GM12864 (cell line): ENCODE data around the gene PHRF1.

Source experiments
- DNase-seq: peaks from one replicate; pipeline ENCODE4 v3.0.0-alpha.2; 2011; ENCODE audit warnings: low read depth
- H3K4me3 ChIP-seq: 2 replicates; pipeline ENCODE4 v1.5.1; 2011; ENCODE audit warnings: mild to moderate bottlenecking, low read depth, low read length, control low read depth
- CTCF ChIP-seq: IDR thresholded peaks from 2 replicates; pipeline ENCODE4 v1.5.1; 2011; ENCODE audit warnings: low read depth, mild to moderate bottlenecking, moderate library complexity, low read length, control low read depth, inconsistent platforms; ENCODE audit errors: missing control alignments

PHRF1 gene

DNA sequence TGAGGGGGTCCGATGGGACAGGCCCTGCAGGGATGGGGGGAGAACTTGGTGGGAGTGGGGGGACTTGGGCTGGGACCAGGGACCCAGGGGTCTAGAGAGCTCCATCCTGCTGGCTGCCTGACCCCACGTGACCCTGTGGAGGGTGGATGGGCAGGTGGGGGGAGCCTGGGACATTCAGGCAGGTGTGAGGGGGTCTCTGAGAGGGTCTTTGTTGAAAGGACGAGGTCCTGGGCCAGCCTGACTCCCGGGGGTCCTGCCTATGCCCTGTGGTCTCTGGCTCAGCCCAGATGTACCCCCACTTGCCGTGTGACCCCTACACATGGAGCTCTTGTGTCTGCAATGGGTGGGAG is 31.5 kb upstream of the PHRF1 start:
- no peak for DNase-seq
- no peak overlapping the region for H3K4me3 ChIP-seq
- no peak for TF ChIP-seq CTCF

DNA sequence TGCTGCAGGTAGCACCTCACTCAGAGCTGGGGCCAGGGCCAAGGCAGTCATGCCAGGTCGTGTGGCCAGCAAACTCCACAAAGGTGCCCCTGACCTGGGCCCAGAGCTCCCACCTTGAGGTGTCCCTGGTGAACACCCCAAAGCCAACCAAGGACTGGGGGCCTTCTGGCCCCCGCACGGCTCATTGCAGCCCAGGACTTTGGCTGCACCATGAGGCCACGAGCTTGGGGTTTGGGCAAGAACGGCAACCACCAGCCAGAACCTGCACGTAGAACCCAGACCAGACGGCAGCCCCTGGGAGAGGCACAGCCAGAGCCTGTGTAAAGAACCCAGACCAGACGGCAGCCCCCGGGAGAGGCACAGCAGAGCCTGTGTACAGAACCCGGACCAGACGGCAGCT is 31.1 kb upstream of the PHRF1 start:
- DNase-seq: no peak
- H3K4me3 ChIP-seq: no peak overlapping the region
- TF ChIP-seq CTCF: no peak

DNA sequence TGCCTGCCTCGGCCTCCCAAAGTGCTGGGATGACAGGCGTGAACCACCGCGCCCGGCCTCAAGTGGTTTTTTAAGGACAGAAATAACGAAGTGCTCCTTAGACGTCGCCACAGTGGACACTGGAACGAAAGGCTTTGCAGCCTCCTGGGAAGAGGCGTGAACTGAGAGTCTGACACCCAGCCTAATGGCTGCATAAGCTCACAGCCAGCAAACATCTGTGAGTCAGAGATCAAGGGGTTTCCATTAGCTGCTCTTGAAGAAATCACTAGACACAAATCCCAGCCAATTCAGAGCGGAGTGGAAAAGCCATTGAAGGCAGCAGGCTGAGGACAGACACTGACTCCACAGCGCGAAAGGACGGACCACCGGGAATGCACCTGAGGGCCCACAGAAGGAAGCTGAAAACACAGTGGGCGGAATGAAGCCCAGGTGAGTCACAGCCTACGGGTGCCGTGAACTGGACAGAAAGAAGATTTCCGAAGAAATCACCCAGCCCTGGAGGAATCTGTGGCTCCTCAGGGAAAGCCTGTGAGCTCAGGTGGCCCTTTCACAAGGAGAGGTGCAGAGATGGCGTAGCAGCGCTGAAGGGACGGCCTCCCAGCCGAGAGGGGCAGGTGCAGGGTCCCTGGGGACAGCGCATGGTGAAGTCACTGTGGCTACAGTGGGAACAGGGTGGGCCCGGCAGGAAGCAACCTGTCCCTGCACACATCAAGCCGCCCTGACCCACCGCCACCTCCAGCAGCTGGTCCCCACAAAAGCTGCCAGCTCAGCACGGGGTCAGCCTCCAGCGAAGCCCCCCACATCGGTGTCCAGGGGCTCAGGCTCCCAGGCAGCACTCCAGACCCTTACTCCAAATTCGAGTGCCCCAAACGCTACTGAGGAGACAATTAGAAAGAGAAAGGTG is 27.3 kb upstream of the PHRF1 start:
- DNase-seq: no peak
- no peak for TF ChIP-seq CTCF
- H3K4me3 ChIP-seq: no peak overlapping the region

GRCh38 chr11:550021-550745 is 26.1 kb upstream of the PHRF1 start:
- H3K4me3 ChIP-seq: no peak overlapping the region
- TF ChIP-seq CTCF: no peak
- no peak for DNase-seq

DNA sequence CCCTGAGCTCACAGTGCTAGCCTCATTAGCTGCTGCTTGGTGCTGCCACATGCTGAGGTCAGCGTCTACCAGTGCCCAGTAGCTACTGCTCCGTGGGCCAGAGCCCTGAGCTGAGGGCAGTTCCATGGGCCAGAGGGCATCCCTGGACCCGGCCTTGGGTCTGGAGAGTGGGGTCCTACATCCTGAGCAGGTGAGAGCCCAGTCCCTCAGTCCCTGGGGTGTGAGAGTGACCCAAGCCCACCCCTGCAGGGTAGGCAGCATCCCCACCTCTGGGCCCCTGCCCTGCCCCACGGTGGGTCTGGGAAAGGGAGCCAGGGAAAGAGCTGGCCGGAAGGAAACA is 25.6 kb upstream of the PHRF1 start:
- TF ChIP-seq CTCF: no peak
- no peak for DNase-seq
- H3K4me3 ChIP-seq: no peak overlapping the region

- no peak for TF ChIP-seq CTCF
- H3K4me3 ChIP-seq: no peak overlapping the region
- no peak for DNase-seq
These were observed 25.1 kb upstream of the PHRF1 start for GRCh38 chr11:551131-551530.
